ENCODE results near the gene VAV2. TPM values are rescaled to one million over a fixed set of nuclear protein-coding genes. Genes with fewer than 3 reads are reported as not detected.

VAV2 gene
- polyA plus RNA-seq, 1 of the 3 experiments (the other 2 are of a cell fraction): 14.9 TPM

DNA sequence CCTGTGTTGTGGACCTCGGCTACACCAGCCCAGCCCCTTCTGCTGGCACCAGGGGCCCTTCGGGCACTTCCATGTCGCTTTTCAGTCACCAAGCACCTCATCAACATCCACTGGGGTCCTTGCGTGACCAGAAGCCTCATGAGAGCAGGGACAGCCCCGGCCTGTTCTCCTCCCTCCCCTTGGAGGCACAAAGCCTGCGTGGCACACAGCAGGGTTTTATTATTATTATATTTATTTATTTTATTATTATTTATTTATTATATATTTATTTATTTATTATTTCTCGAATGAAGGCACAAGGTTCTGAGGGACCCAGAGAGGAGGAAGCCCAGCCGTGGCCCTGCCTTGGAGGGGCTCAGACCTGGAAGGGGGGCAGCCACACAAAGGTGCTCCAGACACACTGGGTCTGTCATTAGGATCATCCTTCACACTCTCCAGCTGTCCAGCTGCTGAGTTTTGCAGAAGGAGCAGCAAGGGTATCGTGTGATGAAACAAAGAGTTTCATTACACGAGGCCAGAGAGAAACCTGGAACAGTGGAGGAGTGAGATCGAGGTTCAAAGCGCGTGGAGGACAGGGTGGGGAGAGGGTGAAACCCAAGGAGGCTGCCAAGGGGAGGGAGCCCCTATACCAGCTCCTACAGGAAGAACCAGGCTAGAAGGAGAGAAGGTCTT lies 5.2 kb downstream of the VAV2 start:
- Histone ChIP-seq H3K36me3 (replicated peaks in 1 of 2; ENCODE audit: control insufficient read depth in 1 of 2, insufficient read depth in 2 of 2, low read length in 1 of 2) (no peaks in the 10 kb centered on the region), H2AFZ (ENCODE audit: low read depth) (no peak overlapping the region)

DNA sequence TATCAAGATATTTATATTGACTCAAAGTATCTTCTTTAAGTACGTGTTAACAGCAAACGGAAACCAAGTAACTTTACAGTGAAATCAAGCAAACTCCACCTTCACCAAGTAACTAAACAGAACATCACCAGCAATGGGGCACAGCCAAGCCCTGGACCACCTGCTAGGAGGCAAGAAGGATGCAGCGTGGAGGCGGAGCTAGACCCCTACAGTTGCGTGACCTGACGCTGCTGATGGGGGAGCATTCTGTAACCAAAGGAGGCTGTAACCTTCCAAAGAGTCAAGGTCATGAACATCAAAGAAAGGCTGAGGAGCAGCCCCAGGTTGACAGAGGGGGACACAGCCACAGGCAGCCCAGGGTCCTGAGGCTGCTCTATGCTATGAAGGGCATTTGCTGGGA lies 6.1 kb downstream of the VAV2 start:
- WGBS (ENCODE audit: low lambda C conversion rate): 77% methylated on average over 6 of the region's 6 CpGs
- Histone ChIP-seq H3K4me1 (ENCODE audit: control insufficient read depth in 1 of 2, insufficient read depth in 2 of 2, low read depth in 1 of 2, low read length in 1 of 2) (peaks cover 0 to 30% of the 10 kb centered on the region in 2 experiments; a peak in 1 of 4 replicates), H3F3A (replicated peaks; ENCODE audit: insufficient read depth) (no peaks in the 10 kb centered on the region), H3K9me3 (no peaks in the 10 kb centered on the region), H3K27ac (ENCODE audit: low read depth in 2 of 2, low read length in 1 of 2) (no peak overlapping the region), H3K27me3 (ENCODE audit: insufficient read depth) (no peaks in the 10 kb centered on the region), H3K4me2 (no peak overlapping the region), H4K20me1 (ENCODE audit: insufficient read depth) (peaks cover 98% of the 10 kb centered on the region), H3K9ac (no peak overlapping the region), H3K36me3 (replicated peaks in 1 of 2; ENCODE audit: control insufficient read depth in 1 of 2, insufficient read depth in 2 of 2, low read length in 1 of 2) (no peaks in the 10 kb centered on the region), H2AFZ (ENCODE audit: low read depth) (no peak overlapping the region), H3K9me2 (no peaks in the 10 kb centered on the region), H3K4me3 (ENCODE audit: low read depth in 2 of 2, low read length in 1 of 2) (no peak overlapping the region), H3K79me2 (ENCODE audit: insufficient read depth) (peaks cover 100% of the 10 kb centered on the region)
- no peak for TF ChIP-seq NRF1 (IDR thresholded peaks at IDR 0.05; ENCODE audit: low read depth, low read length)
- no peak for TF ChIP-seq POLR2AphosphoS5 (IDR thresholded peaks at IDR 0.05; ENCODE audit: low read depth, low read length)
- TF ChIP-seq TAF1 (IDR thresholded peaks at IDR 0.05; ENCODE audit: borderline replicate concordance, low read depth, low read length): no peak
- no peak for TF ChIP-seq RCOR1 (IDR thresholded peaks at IDR 0.05; ENCODE audit: low read length)
- no peak for TF ChIP-seq USF1 (IDR thresholded peaks at IDR 0.05; ENCODE audit: borderline replicate concordance, low read depth)
- CTCF ChIA-PET: interaction anchor here (0.8 kb wide), 1 partner anchor 8 kb away, joined by 4 read pairs; no protein-coding TSS in a partner anchor
- POLR2A ChIA-PET: no interaction called here
- DNase-seq: no peak

More for the DNA sequence above, 5.2 kb downstream of the VAV2 start:
- Histone ChIP-seq H3K9me3 (no peaks in the 10 kb centered on the region), H3K4me2 (no peak overlapping the region), H4K20me1 (ENCODE audit: insufficient read depth) (peaks cover 92% of the 10 kb centered on the region), H3K79me2 (ENCODE audit: insufficient read depth) (peaks cover 99% of the 10 kb centered on the region), H3K9ac (no peak overlapping the region), H3K4me3 (ENCODE audit: low read depth in 2 of 2, low read length in 1 of 2) (no peak overlapping the region), H3K4me1 (ENCODE audit: control insufficient read depth in 1 of 2, insufficient read depth in 2 of 2, low read depth in 1 of 2, low read length in 1 of 2) (peaks cover 0 to 23% of the 10 kb centered on the region in 2 experiments; a peak in 1 of 4 replicates), H3K27ac (ENCODE audit: low read depth in 2 of 2, low read length in 1 of 2) (no peak overlapping the region), H3K9me2 (no peaks in the 10 kb centered on the region), H3F3A (replicated peaks; ENCODE audit: insufficient read depth) (no peaks in the 10 kb centered on the region), H3K27me3 (ENCODE audit: insufficient read depth) (no peaks in the 10 kb centered on the region)
- no peak for DNase-seq
- ChIA-PET POLR2A (no interaction called here), CTCF (interaction anchor here (0.8 to 1.9 kb wide), 5 partner anchors 101 to 244 kb away, joined by 3 to 7 read pairs (median 4); no protein-coding TSS in a partner anchor)
- WGBS (ENCODE audit: low lambda C conversion rate): 97% methylated on average over 13 of the region's 13 CpGs
- TF ChIP-seq POLR2AphosphoS5 (IDR thresholded peaks at IDR 0.05; ENCODE audit: low read depth, low read length) (no peak), RFX5 (IDR thresholded peaks at IDR 0.05; ENCODE audit: low read length) (no peak), FOSL2 (IDR thresholded peaks at IDR 0.05; ENCODE audit: borderline replicate concordance, low read depth) (no peak), NFIC (IDR thresholded peaks at IDR 0.05; ENCODE audit: borderline replicate concordance) (no peak)
- TF ChIP-seq, protein P1, sequence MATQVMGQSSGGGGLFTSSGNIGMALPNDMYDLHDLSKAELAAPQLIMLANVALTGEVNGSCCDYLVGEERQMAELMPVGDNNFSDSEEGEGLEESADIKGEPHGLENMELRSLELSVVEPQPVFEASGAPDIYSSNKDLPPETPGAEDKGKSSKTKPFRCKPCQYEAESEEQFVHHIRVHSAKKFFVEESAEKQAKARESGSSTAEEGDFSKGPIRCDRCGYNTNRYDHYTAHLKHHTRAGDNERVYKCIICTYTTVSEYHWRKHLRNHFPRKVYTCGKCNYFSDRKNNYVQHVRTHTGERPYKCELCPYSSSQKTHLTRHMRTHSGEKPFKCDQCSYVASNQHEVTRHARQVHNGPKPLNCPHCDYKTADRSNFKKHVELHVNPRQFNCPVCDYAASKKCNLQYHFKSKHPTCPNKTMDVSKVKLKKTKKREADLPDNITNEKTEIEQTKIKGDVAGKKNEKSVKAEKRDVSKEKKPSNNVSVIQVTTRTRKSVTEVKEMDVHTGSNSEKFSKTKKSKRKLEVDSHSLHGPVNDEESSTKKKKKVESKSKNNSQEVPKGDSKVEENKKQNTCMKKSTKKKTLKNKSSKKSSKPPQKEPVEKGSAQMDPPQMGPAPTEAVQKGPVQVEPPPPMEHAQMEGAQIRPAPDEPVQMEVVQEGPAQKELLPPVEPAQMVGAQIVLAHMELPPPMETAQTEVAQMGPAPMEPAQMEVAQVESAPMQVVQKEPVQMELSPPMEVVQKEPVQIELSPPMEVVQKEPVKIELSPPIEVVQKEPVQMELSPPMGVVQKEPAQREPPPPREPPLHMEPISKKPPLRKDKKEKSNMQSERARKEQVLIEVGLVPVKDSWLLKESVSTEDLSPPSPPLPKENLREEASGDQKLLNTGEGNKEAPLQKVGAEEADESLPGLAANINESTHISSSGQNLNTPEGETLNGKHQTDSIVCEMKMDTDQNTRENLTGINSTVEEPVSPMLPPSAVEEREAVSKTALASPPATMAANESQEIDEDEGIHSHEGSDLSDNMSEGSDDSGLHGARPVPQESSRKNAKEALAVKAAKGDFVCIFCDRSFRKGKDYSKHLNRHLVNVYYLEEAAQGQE (IDR thresholded peaks at IDR 0.05; ENCODE audit: low read depth, low read length): no peak

Measured in SK-N-SH (cell line).